ENCODE data around the gene JPH2.
A peak's percentile ranks its signal among the peaks of the same experiment; 100 is the strongest.
"Not testable (repeated sequence)": the region's sequence is repeated elsewhere in the genome, so short reads cannot be mapped to it uniquely, and the experiment has no call there.

Gene JPH2

GRCh38 chr20:44211177-44212039, 24.4 kb upstream of the JPH2 start:
- peak; percentile 55 for DNase-seq (ENCODE audit: low spot score)

GRCh38 chr20:44210406-44211176, 23.6 kb upstream of the JPH2 start, which contains the start of gene OSER1:
TSS of gene OSER1 (minus strand) at chr20:44210771. CDS start at chr20:44206957, 3,814 bp downstream.
- DNase-seq (ENCODE audit: low spot score): peak; percentile 97

DNA sequence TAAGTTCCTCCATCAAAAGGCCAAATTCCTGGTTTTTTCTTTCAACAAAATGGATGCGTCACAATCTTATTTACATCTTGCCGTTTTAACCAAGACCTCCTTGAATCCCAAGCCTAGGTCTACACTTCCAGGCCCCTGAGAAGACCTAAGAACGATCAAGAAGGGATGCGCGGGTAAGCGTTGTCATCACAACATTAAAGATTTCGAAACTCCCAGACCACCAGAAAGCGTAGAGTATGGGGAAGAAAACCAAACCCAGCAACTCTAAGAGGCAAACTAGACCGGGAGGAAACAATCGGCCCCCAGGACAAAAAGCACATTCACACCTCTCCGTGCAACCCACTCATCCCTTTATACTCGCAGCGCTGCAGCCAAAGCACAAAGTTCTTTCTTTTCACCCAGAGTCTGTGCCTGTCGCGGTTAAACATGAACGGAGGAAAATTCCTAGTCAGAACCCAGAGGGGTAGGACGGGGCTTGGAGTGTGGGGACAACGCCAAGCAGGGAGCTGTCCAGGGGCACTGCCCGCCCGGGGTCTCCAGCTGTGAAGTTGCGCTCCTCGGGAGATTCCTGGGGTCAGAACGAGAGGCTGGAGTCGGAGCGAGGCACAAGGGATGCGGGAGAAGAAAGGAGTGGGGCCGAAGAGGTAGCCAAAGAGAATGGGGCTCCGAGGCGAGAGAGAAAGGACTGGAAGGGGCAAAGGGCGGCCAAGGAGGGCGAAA, 22.9 kb upstream of the JPH2 start:
- DNase-seq (ENCODE audit: low spot score): peak; percentile 29

DNA sequence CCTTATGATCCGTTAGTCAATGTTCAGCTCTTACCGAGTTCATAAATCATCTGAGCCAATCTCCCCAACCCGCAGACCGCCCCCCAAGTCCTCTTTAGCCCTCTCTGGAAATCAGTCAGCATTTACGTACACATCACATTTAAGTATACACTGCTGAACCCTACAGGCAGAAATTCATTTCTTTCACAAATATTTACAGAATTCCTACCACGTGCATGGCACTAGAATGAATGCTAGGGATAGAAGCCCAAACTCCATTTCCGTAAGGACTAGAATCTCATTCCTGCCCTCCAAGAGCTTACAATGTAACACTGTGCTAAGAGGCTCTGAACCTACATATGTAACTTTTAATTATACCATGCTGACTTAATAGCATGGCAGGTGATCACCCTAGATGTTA, 21.8 kb upstream of the JPH2 start:
- no peak for DNase-seq (ENCODE audit: low spot score)

DNA sequence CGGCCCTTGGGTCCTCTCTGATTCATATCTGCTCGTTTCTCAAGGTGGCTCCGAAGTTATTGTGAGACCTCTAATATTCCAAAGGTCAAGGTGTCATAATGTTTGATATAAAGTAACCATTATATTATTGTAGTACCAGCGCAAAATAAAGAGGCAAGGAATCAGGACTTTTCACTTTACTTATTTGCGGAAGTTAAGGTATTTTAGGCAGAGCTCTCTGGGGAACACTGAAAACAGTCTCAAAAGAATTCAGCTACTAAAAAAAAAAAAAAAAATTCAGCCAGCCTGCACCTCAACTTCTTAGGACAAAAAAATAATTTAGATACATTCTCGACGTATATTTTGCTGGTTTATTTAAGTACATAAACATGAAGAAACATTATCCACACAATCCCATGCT, 21.2 kb upstream of the JPH2 start:
- DNase-seq (ENCODE audit: low spot score): no peak

DNA sequence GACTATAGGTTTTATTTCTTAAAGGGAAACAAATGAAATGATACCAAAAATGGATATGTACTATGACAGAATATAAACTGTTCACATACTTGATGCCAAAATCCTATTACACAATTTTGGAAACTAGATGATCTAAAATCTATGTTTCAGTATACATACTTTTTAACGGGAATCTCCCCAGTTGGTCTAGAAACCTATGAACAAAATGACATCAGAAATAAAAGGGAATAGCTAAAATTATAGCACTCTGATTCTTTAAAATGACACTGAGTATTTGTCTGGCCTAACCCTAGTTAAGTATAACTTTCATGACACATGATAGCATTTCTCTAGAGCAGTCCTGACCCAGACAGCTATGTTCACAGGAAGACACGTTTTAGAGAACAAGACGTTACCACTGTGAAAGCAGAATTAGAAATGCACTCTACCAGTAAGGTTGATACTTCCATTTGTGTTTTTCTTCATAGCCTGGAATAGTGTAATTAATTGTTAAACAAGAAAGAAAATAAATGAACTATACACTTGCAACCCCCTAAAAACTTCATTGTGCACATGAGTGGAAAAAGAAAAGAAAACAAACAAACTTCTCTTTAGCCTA, 20.2 kb upstream of the JPH2 start:
- DNase-seq (ENCODE audit: low spot score): no peak

GRCh38 chr20:44206132-44206531, 19.1 kb upstream of the JPH2 start:
- no peak for DNase-seq (ENCODE audit: low spot score)

GRCh38 chr20:44204832-44205215, 17.8 kb upstream of the JPH2 start:
- DNase-seq (ENCODE audit: low spot score): no peak

DNA sequence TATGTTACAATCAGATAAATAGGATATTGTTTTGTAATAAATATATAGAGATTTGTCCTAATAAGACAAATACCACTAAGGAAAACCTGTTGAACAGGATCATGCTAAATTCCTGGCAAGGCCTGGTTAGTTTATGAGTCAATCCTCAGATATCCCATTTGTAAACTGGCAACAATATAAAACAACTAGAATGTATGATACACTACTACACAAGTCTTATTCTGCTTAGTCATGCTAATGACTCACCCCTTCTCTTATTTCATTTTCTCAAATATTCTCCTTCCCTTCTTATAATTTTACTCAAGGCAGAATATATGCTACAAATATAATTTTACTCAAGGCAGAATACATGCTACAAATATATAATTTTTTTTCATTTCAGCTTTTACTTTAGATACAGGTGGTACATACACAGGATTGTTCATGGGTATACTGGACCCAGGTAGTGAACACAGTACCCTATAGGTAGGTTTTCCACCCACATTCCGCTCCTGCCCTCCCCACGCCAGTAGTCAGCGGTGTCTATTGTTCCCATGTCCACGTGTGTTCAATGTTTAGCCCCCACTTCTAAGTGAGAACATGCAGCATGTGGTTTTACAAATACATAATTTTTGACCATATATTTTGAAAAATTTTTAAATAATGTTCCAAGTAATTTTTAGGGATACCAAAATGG, 17.3 kb upstream of the JPH2 start:
- no peak for DNase-seq (ENCODE audit: low spot score)

- no peak for DNase-seq (ENCODE audit: low spot score)
Observed at GRCh38 chr20:44203161-44203560, 16.2 kb upstream of the JPH2 start.

DNA sequence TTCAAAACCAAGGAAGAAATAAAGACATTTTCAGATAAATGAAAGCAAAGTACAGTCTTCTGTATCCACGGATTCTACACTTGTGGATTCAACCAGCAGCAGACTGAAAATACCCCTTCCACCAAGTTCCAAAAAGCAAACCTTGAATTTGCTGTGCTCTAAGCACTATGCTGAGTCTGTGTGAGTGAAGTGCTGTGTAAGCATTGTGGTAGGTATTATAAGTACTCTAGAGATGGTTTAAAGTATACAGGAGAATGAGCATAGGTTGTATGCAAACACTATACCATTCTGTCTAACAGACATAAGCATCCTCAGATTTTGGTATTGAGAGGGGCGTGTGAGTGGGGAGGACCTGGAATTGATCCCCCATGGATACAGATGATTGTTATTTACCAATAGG, 14.0 kb upstream of the JPH2 start:
- no peak for DNase-seq (ENCODE audit: low spot score)

DNA sequence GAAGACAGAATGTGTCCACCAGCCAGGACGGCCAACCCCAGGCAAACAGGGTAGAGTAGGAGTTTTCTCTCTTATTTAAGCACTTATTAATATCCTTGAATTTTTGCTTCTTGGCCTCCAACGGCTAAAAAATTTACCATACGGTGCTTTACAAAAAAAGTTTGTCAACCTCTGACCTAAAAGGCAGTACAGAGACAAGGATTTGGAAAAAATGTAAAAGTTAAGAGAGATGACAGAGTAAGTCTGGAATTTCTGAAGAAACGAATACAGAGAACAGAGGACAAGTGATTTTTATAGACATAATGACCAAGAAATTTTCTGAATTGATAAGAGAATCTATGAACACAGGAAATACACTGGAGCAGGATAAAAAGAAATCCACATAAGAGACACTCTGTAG, 13.4 kb upstream of the JPH2 start:
- no peak for DNase-seq (ENCODE audit: low spot score)

DNA sequence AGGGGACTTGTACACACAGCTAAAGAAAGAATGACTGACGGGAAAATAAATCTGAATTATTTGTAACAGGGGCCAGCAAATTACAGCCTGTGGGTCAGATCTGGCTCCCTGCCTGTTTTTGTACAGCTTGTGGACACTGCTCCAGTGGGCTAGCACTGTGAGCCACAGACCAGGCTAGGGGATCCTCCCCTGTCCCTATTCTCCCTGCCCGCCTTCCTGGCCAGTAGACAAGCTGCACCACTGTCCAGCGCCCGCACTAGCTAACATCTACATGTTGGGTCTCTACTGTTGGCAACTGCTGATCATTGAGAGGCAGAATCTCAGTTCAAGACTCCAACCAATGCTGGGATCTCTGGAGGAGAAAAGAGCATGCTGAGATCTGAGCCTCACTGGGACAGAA, 12.9 kb upstream of the JPH2 start:
- no peak for DNase-seq (ENCODE audit: low spot score)

GRCh38 chr20:44198872-44199271, 11.9 kb upstream of the JPH2 start:
- no peak for DNase-seq (ENCODE audit: low spot score)

- no peak for DNase-seq (ENCODE audit: low spot score)
Observed at GRCh38 chr20:44196271-44196670, 9.3 kb upstream of the JPH2 start.

DNA sequence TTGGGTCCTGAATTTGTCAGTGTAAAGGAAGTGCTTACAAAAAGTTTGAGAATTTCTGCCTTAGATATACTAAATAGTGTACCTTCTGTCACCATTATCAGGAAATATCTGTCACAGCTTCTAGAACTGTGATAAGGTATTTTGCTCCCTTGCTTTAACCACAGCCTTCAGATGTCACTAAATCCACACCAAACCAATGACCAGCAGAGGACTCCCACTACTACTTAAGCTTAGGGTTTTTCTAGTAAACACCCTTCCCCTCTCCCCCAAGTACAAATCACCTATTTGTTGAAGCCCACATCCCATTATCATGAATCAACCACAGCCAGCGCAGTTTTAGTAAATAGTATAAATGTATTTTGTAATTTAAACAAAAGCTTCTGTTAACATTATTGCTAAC, 8.6 kb upstream of the JPH2 start:
- no peak for DNase-seq (ENCODE audit: low spot score)

DNA sequence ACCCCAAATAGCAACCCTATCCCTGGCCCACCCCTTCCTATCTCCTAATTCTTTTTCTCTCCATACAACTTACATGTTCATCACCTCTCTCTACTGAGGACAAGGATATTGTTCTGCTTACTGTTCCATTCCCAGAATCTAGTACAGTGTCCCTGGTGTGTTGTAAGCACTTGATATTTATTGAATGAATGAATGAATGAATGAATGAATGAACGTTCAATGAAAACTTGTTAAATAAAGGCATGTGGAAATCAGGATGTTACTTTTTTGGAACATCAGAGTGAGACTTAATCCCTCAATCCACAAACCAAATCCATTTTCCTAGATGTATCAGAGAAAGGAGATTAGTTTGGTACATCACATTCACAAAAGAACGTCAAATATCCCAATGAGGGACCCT, 6.8 kb upstream of the JPH2 start:
- DNase-seq (ENCODE audit: low spot score): no peak

GRCh38 chr20:44191640-44192039, 4.7 kb upstream of the JPH2 start:
- not testable (repeated sequence) for DNase-seq (ENCODE audit: low spot score)

GRCh38 chr20:44190197-44190852, 3.3 kb upstream of the JPH2 start:
- DNase-seq (ENCODE audit: low spot score): peak; percentile 62

DNA sequence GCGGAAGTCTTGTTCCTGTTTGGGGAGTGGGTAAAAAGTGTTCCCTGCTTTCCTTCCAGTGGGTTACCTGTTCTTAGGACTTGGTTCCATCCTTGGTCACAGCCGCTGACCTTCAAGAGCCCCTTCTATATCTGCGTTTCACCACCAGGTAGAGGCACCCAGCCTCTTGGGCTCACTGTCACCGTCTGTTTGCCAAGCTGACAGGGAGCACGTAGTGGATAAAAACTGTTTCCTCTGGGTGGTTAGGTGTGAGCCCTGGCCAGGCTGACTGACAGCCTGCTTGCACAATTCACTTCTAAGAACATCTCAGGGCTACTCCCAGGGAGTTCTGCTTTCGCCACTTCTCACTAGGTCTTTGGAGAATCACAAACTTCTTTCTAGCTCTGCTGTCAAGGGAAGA, 1.8 kb upstream of the JPH2 start:
- no peak for DNase-seq (ENCODE audit: low spot score)

Data from pons (tissue), 1 donor.